Prostate gland (tissue), 2 donors: ENCODE data around the gene KBTBD13.

ENCODE experiments used
- POLR2A ChIP-seq: fragments of 450-650 bp; IDR thresholded peaks from one replicate; pipeline ENCODE4 v1.6.1; 2016; ENCODE audit warnings: antibody characterized with exemption, mild to moderate bottlenecking
- TF ChIP-seq, protein P1 (sequence below), 4 experiments: fragments of 200-600 bp in 2 of 4; fragments of 450-650 bp in 2 of 4; sonication (generic) in 2 of 4; IDR thresholded peaks; 1 replicate in 3 of 4; 2 replicates in 1 of 4; pipeline ENCODE4 v1.5.1; 2016 to 2019; ENCODE audit warnings: antibody characterized with exemption in 4 of 4, mild to moderate bottlenecking in 2 of 4, moderate library complexity in 2 of 4

DNA sequence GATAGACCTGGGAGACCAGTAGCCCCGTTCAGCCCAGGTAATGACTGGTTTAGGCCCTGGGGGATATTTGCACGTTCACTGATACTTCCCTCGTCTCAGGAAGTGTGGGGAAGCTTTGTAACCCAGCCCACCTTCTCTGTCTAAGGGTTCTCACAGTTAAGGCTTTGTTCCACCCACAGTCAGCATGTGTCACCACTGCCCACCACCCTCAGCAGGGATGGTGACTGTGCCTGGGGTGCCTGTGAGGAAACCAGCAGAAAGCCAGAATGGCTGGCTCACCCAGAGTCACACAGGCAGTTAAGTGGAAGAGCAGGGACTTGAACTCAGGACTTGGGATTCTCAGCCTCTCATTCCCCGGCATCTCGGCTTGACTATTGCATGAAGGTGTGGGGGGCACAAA, 5.2 kb downstream of the KBTBD13 start:
- TF ChIP-seq POLR2A = no peak
- TF ChIP-seq, protein P1, sequence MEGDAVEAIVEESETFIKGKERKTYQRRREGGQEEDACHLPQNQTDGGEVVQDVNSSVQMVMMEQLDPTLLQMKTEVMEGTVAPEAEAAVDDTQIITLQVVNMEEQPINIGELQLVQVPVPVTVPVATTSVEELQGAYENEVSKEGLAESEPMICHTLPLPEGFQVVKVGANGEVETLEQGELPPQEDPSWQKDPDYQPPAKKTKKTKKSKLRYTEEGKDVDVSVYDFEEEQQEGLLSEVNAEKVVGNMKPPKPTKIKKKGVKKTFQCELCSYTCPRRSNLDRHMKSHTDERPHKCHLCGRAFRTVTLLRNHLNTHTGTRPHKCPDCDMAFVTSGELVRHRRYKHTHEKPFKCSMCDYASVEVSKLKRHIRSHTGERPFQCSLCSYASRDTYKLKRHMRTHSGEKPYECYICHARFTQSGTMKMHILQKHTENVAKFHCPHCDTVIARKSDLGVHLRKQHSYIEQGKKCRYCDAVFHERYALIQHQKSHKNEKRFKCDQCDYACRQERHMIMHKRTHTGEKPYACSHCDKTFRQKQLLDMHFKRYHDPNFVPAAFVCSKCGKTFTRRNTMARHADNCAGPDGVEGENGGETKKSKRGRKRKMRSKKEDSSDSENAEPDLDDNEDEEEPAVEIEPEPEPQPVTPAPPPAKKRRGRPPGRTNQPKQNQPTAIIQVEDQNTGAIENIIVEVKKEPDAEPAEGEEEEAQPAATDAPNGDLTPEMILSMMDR (IDR thresholded peaks at IDR 0.05) = no peak
